CD4-positive, alpha-beta memory T cell (primary cell): ENCODE measurements around the gene MRTFA. TPM values are rescaled to one million over a fixed set of nuclear protein-coding genes. Genes with fewer than 3 reads are reported as not detected.
"Not testable (repeated sequence)": the region's sequence is repeated elsewhere in the genome, so short reads cannot be mapped to it uniquely, and the experiment has no call there.

ENCODE experiments used
- CTCF ChIA-PET: fragments of 350-600 bp; sonication (Branson Sonifier 250); formaldehyde crosslinking; loops from one replicate; lab custom pipeline; 2021; ENCODE audit warnings: inconsistent platforms; ENCODE audit not compliant: partially characterized antibody; lab: Charles Lee
- POLR2A ChIA-PET: fragments of 350-600 bp; sonication (Branson Sonifier 250); formaldehyde crosslinking; loops from one replicate; lab custom pipeline; 2021; ENCODE audit not compliant: partially characterized antibody; lab: Charles Lee
- DNase-seq, 5 donors: peaks; one replicate each; pipeline versions ENCODE4 v3.0.0 to v3.0.0-alpha.2; 2020 to 2022; ENCODE audit warnings: mixed read lengths in 1 of 5
- H3K27ac ChIP-seq: one replicate; pipeline ENCODE4 v1.7.0; 2013; ENCODE audit warnings: low read depth, low read length
- H3K27me3 ChIP-seq: 2 replicates; pipeline ENCODE4 v1.7.0; 2013; ENCODE audit warnings: mild to moderate bottlenecking, low read length, moderate library complexity; ENCODE audit not compliant: insufficient read depth
- H3K36me3 ChIP-seq: 2 replicates; pipeline ENCODE4 v1.7.0; 2013; ENCODE audit warnings: mild to moderate bottlenecking, low read length, moderate library complexity; ENCODE audit not compliant: insufficient read depth
- H3K4me1 ChIP-seq: 2 replicates; pipeline ENCODE4 v1.7.0; 2013; ENCODE audit warnings: mild to moderate bottlenecking, low read length, moderate library complexity; ENCODE audit not compliant: insufficient read depth
- H3K4me3 ChIP-seq, 2 donors: one replicate each; pipeline ENCODE4 v1.7.0; 2013; ENCODE audit warnings: low read length in 2 of 2, mild to moderate bottlenecking in 1 of 2
- H3K9me3 ChIP-seq, 2 donors: one replicate each; pipeline ENCODE4 v1.7.0; 2013; ENCODE audit warnings: low read length in 2 of 2, control low read depth in 1 of 2; ENCODE audit not compliant: control insufficient read depth in 1 of 2
- H3K27ac Mint-ChIP-seq, 7 donors: one replicate each; pipeline ENCODE4 v1.8.0; 2020 to 2021; ENCODE audit warnings: mixed read lengths in 7 of 7, mild to moderate bottlenecking in 6 of 7, inconsistent platforms in 3 of 7, moderate library complexity in 3 of 7
- H3K27me3 Mint-ChIP-seq, 2 donors: one replicate each; pipeline ENCODE4 v1.8.0; 2020 to 2021; ENCODE audit warnings: mixed read lengths in 2 of 2
- H3K36me3 Mint-ChIP-seq, 2 donors: one replicate each; pipeline ENCODE4 v1.8.0; 2020 to 2021; ENCODE audit warnings: mixed read lengths in 2 of 2, inconsistent platforms in 1 of 2, mild to moderate bottlenecking in 1 of 2
- H3K4me1 Mint-ChIP-seq, 4 donors: one replicate each; pipeline ENCODE4 v1.8.0; 2020 to 2021; ENCODE audit warnings: mixed read lengths in 4 of 4, mild to moderate bottlenecking in 1 of 4
- H3K4me3 Mint-ChIP-seq, 8 donors: one replicate each; pipeline ENCODE4 v1.8.0; 2020 to 2021; ENCODE audit warnings: mixed read lengths in 8 of 8, mild to moderate bottlenecking in 7 of 8, moderate library complexity in 6 of 8, inconsistent platforms in 3 of 8
- H3K9me3 Mint-ChIP-seq, 8 donors: one replicate each; pipeline ENCODE4 v1.8.0; 2020 to 2021; ENCODE audit warnings: mixed read lengths in 8 of 8, mild to moderate bottlenecking in 5 of 8, inconsistent platforms in 3 of 8, moderate library complexity in 1 of 8
- intact Hi-C: fragments of 100-400 bp; cut with micrococcal nuclease; formaldehyde crosslinking; loops from one replicate; pipeline ENCODE4 v1.15.1; 2023
- polyA plus RNA-seq, 2 donors: library from polyadenylated mRNA; unstranded; fragments of 300-500 nt; fragmentation: Illumina TruSeq; gene quantifications; one replicate each; pipeline ENCODE4 v1.2.3, GENCODE V29; 2021
- total RNA-seq, 2 experiments: library from RNA; stranded (reverse); gene quantifications; one replicate each; pipeline ENCODE4 v1.2.3, GENCODE V29; 2021

MRTFA gene
- total and polyA plus RNA-seq, 4 experiments from 2014 or later = 5.3 to 91.6 (median 50.9) TPM

DNA sequence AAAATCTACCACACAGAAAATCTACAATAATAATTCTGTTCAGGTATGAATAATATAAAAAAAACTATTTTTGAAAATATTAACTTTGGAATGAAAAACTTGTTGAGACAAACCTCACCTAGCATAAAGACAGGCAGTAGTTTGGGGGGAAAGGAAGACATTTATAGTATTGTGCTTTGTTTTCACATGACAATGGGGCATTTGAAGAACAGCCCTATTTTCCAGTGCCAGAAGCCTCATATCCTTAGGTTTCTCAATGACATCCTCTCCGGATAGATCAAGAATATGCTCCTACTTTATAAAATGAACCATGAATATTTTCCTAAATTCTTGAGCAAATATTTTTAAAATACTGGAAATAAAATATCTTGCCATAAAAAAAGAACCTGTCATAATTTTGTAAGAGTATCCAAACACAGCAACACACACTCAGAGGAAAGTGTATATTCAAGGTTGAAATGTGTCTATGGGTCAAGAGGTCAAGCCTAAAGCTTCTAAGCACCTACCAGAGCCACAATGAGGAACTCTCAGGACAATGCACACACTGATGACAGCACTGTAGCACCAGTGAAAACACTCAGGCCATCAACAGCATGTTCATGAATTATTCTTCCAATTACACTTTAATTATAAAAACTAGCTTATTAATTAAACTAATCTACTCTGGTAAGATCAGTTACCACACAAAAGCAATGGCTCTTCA lies 68.7 kb downstream of the MRTFA start:
- no peaks in the 10 kb centered on the region for H3K9me3 ChIP-seq
- no peak overlapping the region for H3K4me3 Mint-ChIP-seq
- peaks cover 5 to 13% (median 10%) of the 10 kb centered on the region in 4 donors for H3K4me1 Mint-ChIP-seq
- CTCF ChIA-PET = interaction anchor here (1.1 kb wide), 1 partner anchor 10 kb away, joined by 3 read pairs; no protein-coding TSS in a partner anchor
- H3K4me3 ChIP-seq = no peak overlapping the region
- no peak overlapping the region for H3K27ac Mint-ChIP-seq
- H3K27me3 Mint-ChIP-seq = no peaks in the 10 kb centered on the region
- H3K9me3 Mint-ChIP-seq = peaks cover 0 to 8% (median 0%) of the 10 kb centered on the region in 8 donors
- H3K27me3 ChIP-seq = no peaks in the 10 kb centered on the region
- intact Hi-C loops = no loop called here
- no peak for DNase-seq
- H3K4me1 ChIP-seq = peaks cover 6% of the 10 kb centered on the region
- H3K27ac ChIP-seq = no peak overlapping the region
- peaks cover 13 to 26% of the 10 kb centered on the region in 2 donors for H3K36me3 Mint-ChIP-seq
- no peaks in the 10 kb centered on the region for H3K36me3 ChIP-seq
- POLR2A ChIA-PET = no interaction called here

DNA sequence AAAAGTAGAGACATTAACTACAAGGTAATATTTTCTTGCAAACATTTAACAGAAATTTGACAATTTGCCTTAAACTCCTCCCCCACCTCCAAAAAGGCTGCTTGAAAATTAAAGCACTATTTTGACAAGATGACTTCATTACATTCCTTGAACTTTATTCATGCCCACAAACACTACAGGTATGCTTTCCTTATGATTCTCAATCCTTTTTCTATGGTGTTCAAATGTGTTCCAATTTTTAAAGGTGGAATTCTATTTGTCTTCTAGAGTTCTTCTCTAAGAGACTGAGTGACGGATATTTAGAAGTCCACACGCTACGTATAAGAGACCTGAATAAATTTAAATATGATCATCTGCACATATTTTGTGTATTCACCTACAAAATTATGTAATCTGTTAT lies 69.4 kb downstream of the MRTFA start:
- intact Hi-C loops = no loop called here
- DNase-seq = no peak
- Mint-ChIP-seq H3K4me3 (no peak overlapping the region), H3K9me3 (peaks cover 0 to 4% (median 0%) of the 10 kb centered on the region in 8 donors), H3K4me1 (peaks cover 5 to 13% (median 9%) of the 10 kb centered on the region in 4 donors), H3K27me3 (no peaks in the 10 kb centered on the region), H3K27ac (no peak overlapping the region), H3K36me3 (peaks cover 9 to 20% of the 10 kb centered on the region in 2 donors)
- POLR2A ChIA-PET = no interaction called here
- no peak overlapping the region for H3K4me3 ChIP-seq
- CTCF ChIA-PET = no interaction called here
- H3K27ac ChIP-seq = no peak overlapping the region
- H3K36me3 ChIP-seq = no peaks in the 10 kb centered on the region
- no peaks in the 10 kb centered on the region for H3K27me3 ChIP-seq
- H3K4me1 ChIP-seq = peaks cover 6% of the 10 kb centered on the region
- no peaks in the 10 kb centered on the region for H3K9me3 ChIP-seq

DNA sequence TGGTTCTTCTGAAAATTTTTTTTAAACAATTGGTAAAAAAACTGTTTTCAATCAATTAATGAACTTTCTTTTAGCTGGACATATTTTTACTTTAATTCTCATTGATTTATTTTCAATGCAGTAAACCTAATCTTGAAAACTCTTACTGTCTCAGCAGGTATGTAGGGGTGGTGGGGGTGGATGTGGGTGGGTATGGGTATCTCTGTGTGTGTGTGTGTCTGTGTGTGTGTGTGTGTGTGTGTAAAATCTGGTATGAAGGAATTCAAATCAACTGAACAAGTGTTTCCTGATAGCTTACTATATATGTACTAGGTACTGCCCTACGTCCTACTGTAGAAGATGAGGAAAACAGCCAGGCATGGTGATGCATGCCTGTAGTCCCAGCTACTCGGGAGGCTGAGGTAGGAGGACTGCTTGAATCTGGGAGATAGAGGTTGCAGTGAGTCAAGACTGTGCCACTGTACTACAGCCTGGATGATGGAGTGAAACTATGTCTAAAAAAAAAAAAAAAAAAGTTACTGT lies 75.5 kb downstream of the MRTFA start:
- Histone ChIP-seq H3K27me3 (no peaks in the 10 kb centered on the region), H3K9me3 (no peaks in the 10 kb centered on the region), H3K4me1 (no peaks in the 10 kb centered on the region), H3K36me3 (no peaks in the 10 kb centered on the region), H3K27ac (no peak overlapping the region), H3K4me3 (no peak overlapping the region)
- Mint-ChIP-seq H3K27me3 (no peaks in the 10 kb centered on the region), H3K4me1 (peaks cover 6 to 25% (median 10%) of the 10 kb centered on the region in 4 donors), H3K4me3 (no peak overlapping the region), H3K9me3 (no peaks in the 10 kb centered on the region), H3K36me3 (peaks cover 0 to 4% of the 10 kb centered on the region in 2 donors), H3K27ac (no peak overlapping the region)
- DNase-seq = no peak
- ChIA-PET POLR2A (no interaction called here), CTCF (no interaction called here)
- intact Hi-C loops = no loop called here

DNA sequence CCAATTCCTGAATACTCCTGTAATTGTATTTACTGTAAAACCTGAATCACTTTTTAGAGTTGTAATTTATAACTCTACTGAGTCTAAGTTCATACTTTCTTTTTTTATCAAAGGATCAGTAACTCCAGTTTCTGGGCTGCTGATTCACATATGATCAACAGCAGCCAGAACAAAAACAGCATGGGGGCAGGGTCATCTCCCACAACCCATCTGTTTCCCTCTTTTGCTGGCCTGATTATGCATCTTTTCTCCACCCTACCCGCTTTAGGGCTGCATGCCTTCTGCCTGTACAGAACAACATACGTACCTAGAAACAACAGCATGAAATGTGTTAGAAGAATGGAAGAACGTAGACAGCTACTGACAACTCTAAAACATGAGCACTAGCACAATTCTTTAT lies 76.0 kb downstream of the MRTFA start:
- H3K4me3 ChIP-seq = no peak overlapping the region
- Mint-ChIP-seq H3K9me3 (no peaks in the 10 kb centered on the region), H3K27me3 (no peaks in the 10 kb centered on the region), H3K4me3 (no peak overlapping the region), H3K4me1 (peaks cover 6 to 25% (median 10%) of the 10 kb centered on the region in 4 donors), H3K36me3 (peaks cover 0 to 3% of the 10 kb centered on the region in 2 donors), H3K27ac (peak overlapping the region in 2 of 7 donors; percentile 7 to 41)
- H3K36me3 ChIP-seq = no peaks in the 10 kb centered on the region
- ChIA-PET CTCF (no interaction called here), POLR2A (no interaction called here)
- intact Hi-C loops = no loop called here
- no peak overlapping the region for H3K27ac ChIP-seq
- no peak for DNase-seq
- H3K9me3 ChIP-seq = no peaks in the 10 kb centered on the region
- H3K27me3 ChIP-seq = no peaks in the 10 kb centered on the region
- no peaks in the 10 kb centered on the region for H3K4me1 ChIP-seq

DNA sequence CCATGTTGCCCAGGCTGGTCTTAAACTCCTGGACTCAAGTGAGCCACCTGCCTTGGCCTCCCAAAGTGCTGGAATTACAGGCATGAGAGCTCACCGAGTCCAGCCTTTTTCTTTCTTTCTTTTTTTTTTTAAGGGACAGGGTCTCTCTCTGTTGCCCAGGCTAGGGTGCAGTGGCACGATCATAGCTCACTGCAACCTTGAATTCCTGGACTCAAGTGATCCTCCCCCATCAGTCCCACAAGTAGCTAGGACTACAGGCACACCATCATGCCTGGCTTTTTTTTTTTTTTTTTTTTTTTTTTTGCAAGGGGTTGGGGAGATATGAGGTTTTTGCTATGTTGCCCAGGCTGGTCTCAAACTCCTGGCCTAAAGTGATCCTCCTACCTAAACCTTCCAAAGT lies 78.5 kb downstream of the MRTFA start:
- no peak for DNase-seq
- Mint-ChIP-seq H3K4me3 (no peak overlapping the region), H3K27ac (no peak overlapping the region), H3K9me3 (no peaks in the 10 kb centered on the region), H3K27me3 (no peaks in the 10 kb centered on the region), H3K36me3 (peaks cover 11 to 21% of the 10 kb centered on the region in 2 donors), H3K4me1 (peaks cover 10 to 24% (median 14%) of the 10 kb centered on the region in 4 donors)
- H3K27me3 ChIP-seq = no peaks in the 10 kb centered on the region
- no peaks in the 10 kb centered on the region for H3K4me1 ChIP-seq
- no peaks in the 10 kb centered on the region for H3K36me3 ChIP-seq
- no peak overlapping the region for H3K4me3 ChIP-seq
- CTCF ChIA-PET = interaction anchor here (1.0 kb wide), 1 partner anchor 10 kb away, joined by 3 read pairs; no protein-coding TSS in a partner anchor
- intact Hi-C loops = no loop called here
- H3K9me3 ChIP-seq = no peaks in the 10 kb centered on the region
- no peak overlapping the region for H3K27ac ChIP-seq
- POLR2A ChIA-PET = no interaction called here

DNA sequence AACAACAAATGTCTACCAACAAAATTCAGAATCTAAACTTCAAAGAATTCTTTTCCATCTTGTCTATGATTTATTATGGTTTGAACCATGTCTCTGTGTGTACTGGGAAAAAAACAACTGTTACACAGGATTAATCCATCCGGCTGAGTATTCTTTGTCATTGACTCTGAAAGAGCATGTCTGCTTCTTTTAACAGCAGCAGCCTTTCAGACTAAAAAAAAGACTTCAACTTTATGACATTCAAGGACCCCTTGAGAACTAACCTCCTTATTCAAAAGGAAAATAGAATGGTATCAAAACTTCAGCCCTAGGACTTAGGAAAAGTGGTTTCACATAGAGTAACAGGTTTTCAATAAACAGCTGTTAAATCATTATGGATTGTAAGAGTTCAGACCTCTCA lies 79.9 kb downstream of the MRTFA start:
- H3K27ac ChIP-seq = no peak overlapping the region
- H3K4me1 ChIP-seq = no peaks in the 10 kb centered on the region
- peaks cover 4% of the 10 kb centered on the region for H3K36me3 ChIP-seq
- no peak overlapping the region for H3K4me3 Mint-ChIP-seq
- peak overlapping the region in 2 of 7 donors; percentile 2 to 38 for H3K27ac Mint-ChIP-seq
- ChIA-PET POLR2A (no interaction called here), CTCF (no interaction called here)
- no peaks in the 10 kb centered on the region for H3K27me3 Mint-ChIP-seq
- peaks cover 14 to 26% (median 20%) of the 10 kb centered on the region in 4 donors for H3K4me1 Mint-ChIP-seq
- no peaks in the 10 kb centered on the region for H3K9me3 ChIP-seq
- H3K4me3 ChIP-seq = no peak overlapping the region
- H3K27me3 ChIP-seq = no peaks in the 10 kb centered on the region
- no peak for DNase-seq
- peaks cover 0 to 4% (median 0%) of the 10 kb centered on the region in 8 donors for H3K9me3 Mint-ChIP-seq
- H3K36me3 Mint-ChIP-seq = peaks cover 24 to 35% of the 10 kb centered on the region in 2 donors
- intact Hi-C loops = no loop called here

DNA sequence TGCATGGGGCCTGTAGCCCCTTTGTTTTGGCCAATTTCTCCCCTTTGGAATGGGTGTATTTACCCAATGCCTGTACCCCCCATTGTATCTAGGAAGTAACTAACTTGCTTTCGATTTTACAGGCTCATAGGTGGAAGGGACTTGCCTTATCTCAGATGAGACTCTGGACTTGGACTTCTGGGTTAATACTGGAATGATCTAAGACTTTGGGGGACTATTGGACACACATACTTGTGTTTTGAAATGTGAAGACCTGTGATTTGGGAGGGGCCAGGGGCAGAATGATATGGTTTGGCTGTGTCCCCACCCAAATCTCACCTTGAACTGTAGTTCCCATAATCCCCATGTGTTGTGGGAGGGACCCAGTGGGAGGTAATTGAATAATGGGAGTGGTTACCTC lies 82.5 kb downstream of the MRTFA start:
- peaks cover 35 to 43% of the 10 kb centered on the region in 2 donors for H3K36me3 Mint-ChIP-seq
- H3K27ac ChIP-seq, H3K4me3 Mint-ChIP-seq, H3K9me3 Mint-ChIP-seq, H3K4me3 ChIP-seq, CTCF ChIA-PET, H3K4me1 ChIP-seq, DNase-seq, H3K36me3 ChIP-seq, H3K27me3 Mint-ChIP-seq, intact Hi-C loops, POLR2A ChIA-PET, H3K9me3 ChIP-seq, H3K27me3 ChIP-seq: not testable (repeated sequence)
- H3K4me1 Mint-ChIP-seq = peaks cover 10 to 19% (median 14%) of the 10 kb centered on the region in 4 donors
- peak overlapping the region in 1 of 7 donors; percentile 24 for H3K27ac Mint-ChIP-seq
